ENCODE measurements around the gene HIPK2.

The HIPK2 gene

DNA sequence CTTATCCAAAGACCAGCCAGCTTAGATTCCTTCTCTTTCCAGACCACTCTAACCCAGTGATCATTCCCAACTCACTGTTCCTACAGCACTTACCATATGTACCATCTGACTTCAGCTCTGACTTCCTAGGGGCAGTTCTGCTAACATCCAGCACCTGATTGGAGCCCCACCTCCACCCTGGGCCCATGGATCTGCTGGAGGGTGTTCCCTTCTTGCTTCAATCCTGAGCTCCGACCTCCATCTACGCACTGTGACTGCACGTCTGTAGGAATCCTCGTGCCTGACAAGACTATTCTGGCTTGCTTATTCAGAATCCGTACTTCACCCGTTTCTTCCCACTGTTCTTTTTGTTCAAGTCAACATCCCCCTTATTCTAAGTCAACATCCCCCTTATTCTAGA is 57.6 kb downstream of the HIPK2 start:
- Histone ChIP-seq H4K20me1 (ENCODE audit: insufficient read depth, low read length, poor library complexity, severe bottlenecking) (peaks cover 11% of the 10 kb centered on the region), H3K4me3 (ENCODE audit: low read length, poor library complexity, severe bottlenecking) (no peak overlapping the region), H3F3A (ENCODE audit: low read depth) (no peaks in the 10 kb centered on the region), H3K36me3 (ENCODE audit: insufficient read depth, low read length) (peaks cover 18% of the 10 kb centered on the region; the same call in 1 of the 2 replicates), H3K9me2 (replicated peaks; ENCODE audit: low read depth, low read length) (no peaks in the 10 kb centered on the region), H3K9me3 (ENCODE audit: insufficient read depth, low read depth, low read length) (no peaks in the 10 kb centered on the region), H3K79me2 (ENCODE audit: insufficient read depth, low read length) (0 out of 2 replicates have a peak, but pooled peaks cover 7% of the 10 kb centered on the region), H3K27me3 (ENCODE audit: insufficient read depth, low read length, poor library complexity, severe bottlenecking) (no peaks in the 10 kb centered on the region), H3K9ac (ENCODE audit: low read depth, low read length, poor library complexity, severe bottlenecking) (no peak overlapping the region), H3K4me1 (ENCODE audit: insufficient read depth, low read length, poor library complexity, severe bottlenecking) (peaks cover 5% of the 10 kb centered on the region), H2AFZ (ENCODE audit: low read length) (no peak overlapping the region), H3K4me2 (ENCODE audit: low read depth, low read length, poor library complexity, severe bottlenecking) (no peak overlapping the region)
- TF ChIP-seq, protein P1, sequence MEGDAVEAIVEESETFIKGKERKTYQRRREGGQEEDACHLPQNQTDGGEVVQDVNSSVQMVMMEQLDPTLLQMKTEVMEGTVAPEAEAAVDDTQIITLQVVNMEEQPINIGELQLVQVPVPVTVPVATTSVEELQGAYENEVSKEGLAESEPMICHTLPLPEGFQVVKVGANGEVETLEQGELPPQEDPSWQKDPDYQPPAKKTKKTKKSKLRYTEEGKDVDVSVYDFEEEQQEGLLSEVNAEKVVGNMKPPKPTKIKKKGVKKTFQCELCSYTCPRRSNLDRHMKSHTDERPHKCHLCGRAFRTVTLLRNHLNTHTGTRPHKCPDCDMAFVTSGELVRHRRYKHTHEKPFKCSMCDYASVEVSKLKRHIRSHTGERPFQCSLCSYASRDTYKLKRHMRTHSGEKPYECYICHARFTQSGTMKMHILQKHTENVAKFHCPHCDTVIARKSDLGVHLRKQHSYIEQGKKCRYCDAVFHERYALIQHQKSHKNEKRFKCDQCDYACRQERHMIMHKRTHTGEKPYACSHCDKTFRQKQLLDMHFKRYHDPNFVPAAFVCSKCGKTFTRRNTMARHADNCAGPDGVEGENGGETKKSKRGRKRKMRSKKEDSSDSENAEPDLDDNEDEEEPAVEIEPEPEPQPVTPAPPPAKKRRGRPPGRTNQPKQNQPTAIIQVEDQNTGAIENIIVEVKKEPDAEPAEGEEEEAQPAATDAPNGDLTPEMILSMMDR (conservative IDR thresholded peaks at IDR 0.05; ENCODE audit: low read length), result no peak
- no peak for TF ChIP-seq EZH2phosphoT487 (IDR thresholded peaks at IDR 0.05; ENCODE audit: borderline replicate concordance)

DNA sequence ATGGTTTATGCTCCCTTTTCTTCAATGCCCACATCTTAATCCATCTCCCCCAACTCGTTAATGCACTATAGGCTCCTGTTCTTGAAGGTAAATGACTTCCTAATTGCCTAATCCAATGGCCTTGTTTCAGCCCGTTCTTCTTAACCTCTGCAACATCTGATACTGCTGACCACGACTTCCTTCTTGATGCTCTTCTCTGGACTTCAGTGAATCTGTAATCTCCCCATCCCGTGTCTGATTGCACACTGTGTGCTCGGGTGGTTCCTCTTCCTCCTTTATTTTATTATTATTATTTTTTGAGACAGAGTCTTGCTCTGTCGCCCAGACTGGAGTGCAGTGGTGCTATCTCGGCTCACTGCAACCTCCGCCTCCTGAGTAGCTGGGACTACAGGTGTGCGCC is 58.9 kb downstream of the HIPK2 start:
- Histone ChIP-seq H4K20me1 (ENCODE audit: insufficient read depth, low read length, poor library complexity, severe bottlenecking) (peaks cover 11% of the 10 kb centered on the region), H3K4me3 (ENCODE audit: low read length, poor library complexity, severe bottlenecking) (no peak overlapping the region), H3K79me2 (ENCODE audit: insufficient read depth, low read length) (0 out of 2 replicates have a peak, but pooled peaks cover 6% of the 10 kb centered on the region), H3K9ac (ENCODE audit: low read depth, low read length, poor library complexity, severe bottlenecking) (no peak overlapping the region), H3K9me2 (replicated peaks; ENCODE audit: low read depth, low read length) (no peaks in the 10 kb centered on the region), H3K4me1 (ENCODE audit: insufficient read depth, low read length, poor library complexity, severe bottlenecking) (peaks cover 5% of the 10 kb centered on the region), H3K4me2 (ENCODE audit: low read depth, low read length, poor library complexity, severe bottlenecking) (no peak overlapping the region), H3K36me3 (ENCODE audit: insufficient read depth, low read length) (peaks cover 31% of the 10 kb centered on the region; the same call in 1 of the 2 replicates), H3K9me3 (ENCODE audit: insufficient read depth, low read depth, low read length) (no peaks in the 10 kb centered on the region), H3F3A (ENCODE audit: low read depth) (no peaks in the 10 kb centered on the region), H3K27me3 (ENCODE audit: insufficient read depth, low read length, poor library complexity, severe bottlenecking) (no peaks in the 10 kb centered on the region), H2AFZ (ENCODE audit: low read length) (no peak overlapping the region)
- TF ChIP-seq, protein P1 (conservative IDR thresholded peaks at IDR 0.05; ENCODE audit: low read length), result no peak
- no peak for TF ChIP-seq EZH2phosphoT487 (IDR thresholded peaks at IDR 0.05; ENCODE audit: borderline replicate concordance)

DNA sequence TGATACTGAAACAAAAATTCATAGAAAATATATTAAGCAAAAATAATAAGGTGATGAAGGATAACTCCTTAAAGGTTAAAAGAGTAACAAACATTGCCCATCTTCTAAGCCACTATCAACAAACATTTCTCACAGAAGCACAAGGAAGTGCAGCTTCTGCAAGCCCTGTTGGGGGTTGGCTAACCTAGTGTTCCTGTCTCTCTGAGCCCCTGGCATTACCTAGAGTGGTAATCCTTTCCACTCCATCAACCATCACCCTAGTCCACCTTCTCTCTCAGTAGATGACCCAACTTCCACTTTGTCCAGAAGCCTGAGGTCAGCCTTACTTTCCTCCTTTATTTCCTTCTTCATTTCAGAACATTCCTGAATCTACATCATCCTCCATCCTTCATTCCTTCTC is 59.7 kb downstream of the HIPK2 start:
- Histone ChIP-seq H4K20me1 (ENCODE audit: insufficient read depth, low read length, poor library complexity, severe bottlenecking) (peaks cover 11% of the 10 kb centered on the region), H3K9ac (ENCODE audit: low read depth, low read length, poor library complexity, severe bottlenecking) (no peak overlapping the region), H3K9me3 (ENCODE audit: insufficient read depth, low read depth, low read length) (no peaks in the 10 kb centered on the region), H3F3A (ENCODE audit: low read depth) (no peaks in the 10 kb centered on the region), H3K4me3 (ENCODE audit: low read length, poor library complexity, severe bottlenecking) (no peak overlapping the region), H3K9me2 (replicated peaks; ENCODE audit: low read depth, low read length) (no peaks in the 10 kb centered on the region), H3K36me3 (ENCODE audit: insufficient read depth, low read length) (peaks cover 38% of the 10 kb centered on the region; the same call in 1 of the 2 replicates), H3K79me2 (ENCODE audit: insufficient read depth, low read length) (no peaks in the 10 kb centered on the region), H3K27me3 (ENCODE audit: insufficient read depth, low read length, poor library complexity, severe bottlenecking) (no peaks in the 10 kb centered on the region), H2AFZ (ENCODE audit: low read length) (no peak overlapping the region), H3K4me2 (ENCODE audit: low read depth, low read length, poor library complexity, severe bottlenecking) (no peak overlapping the region), H3K4me1 (ENCODE audit: insufficient read depth, low read length, poor library complexity, severe bottlenecking) (peaks cover 5% of the 10 kb centered on the region)
- TF ChIP-seq, protein P1 (conservative IDR thresholded peaks at IDR 0.05; ENCODE audit: low read length), result no peak
- TF ChIP-seq EZH2phosphoT487 (IDR thresholded peaks at IDR 0.05; ENCODE audit: borderline replicate concordance), result no peak
